K562 (cell line): ENCODE data around the gene PAFAH1B2. TPM values are rescaled to one million over a fixed set of nuclear protein-coding genes. Genes with fewer than 3 reads are reported as not detected.

Experiments
- ADNP ChIP-seq: fragments of 200-800 bp; sonication (Bioruptor generic); IDR thresholded peaks from 2 replicates; pipeline ENCODE4 v1.6.1; 2016; ENCODE audit warnings: missing genetic modification characterization, missing compliant biosample characterization
- E2F3 ChIP-seq: fragments of 250-450 bp; sonication (Bioruptor Pico); IDR thresholded peaks from 2 replicates; pipeline ENCODE4 v1.4.0; 2020; ENCODE audit warnings: mild to moderate bottlenecking
- NUFIP1 ChIP-seq: fragments of 450-650 bp; IDR thresholded peaks from 2 replicates; pipeline ENCODE4 v1.6.1; 2018; ENCODE audit not compliant: partially characterized antibody
- RBBP5 ChIP-seq: fragments of 200-600 bp; sonication (generic); IDR thresholded peaks from 2 replicates; pipeline ENCODE4 v1.6.1; 2012; ENCODE audit warnings: borderline replicate concordance, mild to moderate bottlenecking, low read length, control low read depth, inconsistent platforms; ENCODE audit not compliant: insufficient read depth, poor library complexity, severe bottlenecking
- STAT5B ChIP-seq: fragments of 250-450 bp; sonication (Bioruptor Pico); IDR thresholded peaks from 2 replicates; pipeline ENCODE4 v1.8.0; 2021; ENCODE audit warnings: mild to moderate bottlenecking, inconsistent platforms
- TCF15 ChIP-seq: fragments of 250-450 bp; sonication (Bioruptor Pico); IDR thresholded peaks from 2 replicates; pipeline ENCODE4 v1.8.0; 2022; ENCODE audit warnings: moderate library complexity, mild to moderate bottlenecking, inconsistent platforms
- TCF7L2 ChIP-seq: fragments of 150-350 bp; IDR thresholded peaks from 2 replicates; pipeline ENCODE4 v1.6.1; 2016; ENCODE audit warnings: low read depth, mild to moderate bottlenecking, low read length, moderate library complexity
- ZC3H4 ChIP-seq: sonication (generic); formaldehyde crosslinking; IDR thresholded peaks from 2 replicates; pipeline ENCODE4 v1.9.0; 2021; ENCODE audit warnings: missing genetic modification reagents, borderline replicate concordance
- ZNF212 ChIP-seq: fragments of 450-650 bp; formaldehyde crosslinking; IDR thresholded peaks from 2 replicates; pipeline ENCODE4 v1.4.0; 2020; ENCODE audit warnings: mild to moderate bottlenecking
- ZNF780A ChIP-seq: fragments of 250-450 bp; sonication (Bioruptor Pico); IDR thresholded peaks from 2 replicates; pipeline ENCODE4 v1.5.0; 2021; ENCODE audit warnings: mild to moderate bottlenecking
- polyA plus RNA-seq, 8 experiments: library from polyadenylated mRNA; depleted of rRNA in 4 of 8; stranded (reverse) in 5 of 8; unstranded in 3 of 8; fragments of >200 nt; fragmentation: Nextera tagmentation in 2 of 8; fragmentation: Illumina TruSeq in 1 of 8; extraction: Ambion mirVana in 2 of 8; extraction: Trizol in 1 of 8; gene quantifications; 2 replicates each; pipeline versions ENCODE4 v1.2.1 to v1.2.3, GENCODE V29; 2011 to 2014; ENCODE audit warnings: inconsistent platforms in 1 of 8, missing spikeins in 1 of 8
- total RNA-seq, 7 experiments: library from RNA; depleted of rRNA in 6 of 7; stranded (reverse); fragments of >200 nt in 6 of 7; fragmentation: Illumina TruSeq in 2 of 7; extraction: Trizol in 2 of 7; gene quantifications; 2 replicates each; pipeline versions ENCODE4 v1.2.1 to v1.2.3, GENCODE V29; 2011 to 2021; ENCODE audit warnings: low replicate concordance in 1 of 7
- TF ChIP-seq, protein P1 (sequence below): IDR thresholded peaks from 3 replicates; pipeline ENCODE4 v1.6.1; 2011; ENCODE audit warnings: borderline replicate concordance, mild to moderate bottlenecking; ENCODE audit not compliant: insufficient read length, insufficient read depth
- TF ChIP-seq, protein P2 (sequence below): IDR thresholded peaks from 2 replicates; pipeline ENCODE4 v1.6.1; 2014; ENCODE audit warnings: antibody characterized with exemption
- TF ChIP-seq, protein P3 (sequence below): fragments of 450-650 bp; IDR thresholded peaks from 2 replicates; pipeline ENCODE4 v1.6.1; 2016; ENCODE audit warnings: mild to moderate bottlenecking, moderate library complexity

PAFAH1B2 gene
- total and polyA plus RNA-seq, 9 of the 15 experiments (the other 6 are each of a cell fraction or from before 2014, with no cell fraction given): 27.8 to 94.7 (median 64.9) TPM

DNA sequence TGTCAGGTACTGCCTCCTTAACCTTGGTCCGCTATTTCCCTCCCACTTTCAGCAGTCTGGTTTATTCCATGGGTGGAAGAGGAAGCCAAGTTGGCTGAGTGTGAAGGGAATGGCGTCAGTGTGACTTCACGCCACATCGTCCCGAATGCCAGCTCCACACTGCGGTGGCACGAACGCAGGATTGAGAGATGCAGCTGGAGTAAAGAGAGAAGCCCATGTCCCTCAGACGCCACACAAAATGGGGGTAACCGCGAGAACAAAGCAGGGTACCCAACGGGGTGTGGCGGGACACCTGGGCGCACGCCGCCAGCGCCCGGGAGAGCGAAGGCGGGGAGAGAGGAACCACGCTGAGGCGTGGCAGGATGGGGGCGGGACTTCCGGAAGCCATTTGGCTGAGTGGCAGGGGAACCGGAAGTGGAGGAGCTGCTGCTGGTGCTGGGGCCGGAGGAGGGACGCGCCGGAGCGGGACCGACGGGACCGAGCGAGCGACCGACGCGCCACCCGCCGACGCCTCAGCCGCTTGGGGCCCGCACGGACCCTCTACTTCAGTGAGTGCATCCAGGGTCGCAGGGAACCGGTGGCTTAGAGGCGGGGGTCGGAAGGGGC lies at the start of gene PAFAH1B2 (continued):
- TF ChIP-seq ZNF212 (CRISPR knock-in tag) (no peak), RBBP5 (peak; percentile 87), TCF15 (CRISPR knock-in tag) (no peak), TCF7L2 (no peak), NUFIP1 (no peak), ZNF780A (CRISPR knock-in tag) (no peak), ZC3H4 (CRISPR knock-in tag) (no peak), ADNP (no peak), E2F3 (CRISPR knock-in tag) (no peak), STAT5B (CRISPR knock-in tag) (no peak)
- TF ChIP-seq, protein P1, sequence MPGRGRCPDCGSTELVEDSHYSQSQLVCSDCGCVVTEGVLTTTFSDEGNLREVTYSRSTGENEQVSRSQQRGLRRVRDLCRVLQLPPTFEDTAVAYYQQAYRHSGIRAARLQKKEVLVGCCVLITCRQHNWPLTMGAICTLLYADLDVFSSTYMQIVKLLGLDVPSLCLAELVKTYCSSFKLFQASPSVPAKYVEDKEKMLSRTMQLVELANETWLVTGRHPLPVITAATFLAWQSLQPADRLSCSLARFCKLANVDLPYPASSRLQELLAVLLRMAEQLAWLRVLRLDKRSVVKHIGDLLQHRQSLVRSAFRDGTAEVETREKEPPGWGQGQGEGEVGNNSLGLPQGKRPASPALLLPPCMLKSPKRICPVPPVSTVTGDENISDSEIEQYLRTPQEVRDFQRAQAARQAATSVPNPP: no peak
- TF ChIP-seq, protein P2, sequence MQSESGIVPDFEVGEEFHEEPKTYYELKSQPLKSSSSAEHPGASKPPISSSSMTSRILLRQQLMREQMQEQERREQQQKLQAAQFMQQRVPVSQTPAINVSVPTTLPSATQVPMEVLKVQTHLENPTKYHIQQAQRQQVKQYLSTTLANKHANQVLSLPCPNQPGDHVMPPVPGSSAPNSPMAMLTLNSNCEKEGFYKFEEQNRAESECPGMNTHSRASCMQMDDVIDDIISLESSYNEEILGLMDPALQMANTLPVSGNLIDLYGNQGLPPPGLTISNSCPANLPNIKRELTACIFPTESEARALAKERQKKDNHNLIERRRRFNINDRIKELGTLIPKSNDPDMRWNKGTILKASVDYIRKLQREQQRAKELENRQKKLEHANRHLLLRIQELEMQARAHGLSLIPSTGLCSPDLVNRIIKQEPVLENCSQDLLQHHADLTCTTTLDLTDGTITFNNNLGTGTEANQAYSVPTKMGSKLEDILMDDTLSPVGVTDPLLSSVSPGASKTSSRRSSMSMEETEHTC: no peak
- TF ChIP-seq, protein P3, sequence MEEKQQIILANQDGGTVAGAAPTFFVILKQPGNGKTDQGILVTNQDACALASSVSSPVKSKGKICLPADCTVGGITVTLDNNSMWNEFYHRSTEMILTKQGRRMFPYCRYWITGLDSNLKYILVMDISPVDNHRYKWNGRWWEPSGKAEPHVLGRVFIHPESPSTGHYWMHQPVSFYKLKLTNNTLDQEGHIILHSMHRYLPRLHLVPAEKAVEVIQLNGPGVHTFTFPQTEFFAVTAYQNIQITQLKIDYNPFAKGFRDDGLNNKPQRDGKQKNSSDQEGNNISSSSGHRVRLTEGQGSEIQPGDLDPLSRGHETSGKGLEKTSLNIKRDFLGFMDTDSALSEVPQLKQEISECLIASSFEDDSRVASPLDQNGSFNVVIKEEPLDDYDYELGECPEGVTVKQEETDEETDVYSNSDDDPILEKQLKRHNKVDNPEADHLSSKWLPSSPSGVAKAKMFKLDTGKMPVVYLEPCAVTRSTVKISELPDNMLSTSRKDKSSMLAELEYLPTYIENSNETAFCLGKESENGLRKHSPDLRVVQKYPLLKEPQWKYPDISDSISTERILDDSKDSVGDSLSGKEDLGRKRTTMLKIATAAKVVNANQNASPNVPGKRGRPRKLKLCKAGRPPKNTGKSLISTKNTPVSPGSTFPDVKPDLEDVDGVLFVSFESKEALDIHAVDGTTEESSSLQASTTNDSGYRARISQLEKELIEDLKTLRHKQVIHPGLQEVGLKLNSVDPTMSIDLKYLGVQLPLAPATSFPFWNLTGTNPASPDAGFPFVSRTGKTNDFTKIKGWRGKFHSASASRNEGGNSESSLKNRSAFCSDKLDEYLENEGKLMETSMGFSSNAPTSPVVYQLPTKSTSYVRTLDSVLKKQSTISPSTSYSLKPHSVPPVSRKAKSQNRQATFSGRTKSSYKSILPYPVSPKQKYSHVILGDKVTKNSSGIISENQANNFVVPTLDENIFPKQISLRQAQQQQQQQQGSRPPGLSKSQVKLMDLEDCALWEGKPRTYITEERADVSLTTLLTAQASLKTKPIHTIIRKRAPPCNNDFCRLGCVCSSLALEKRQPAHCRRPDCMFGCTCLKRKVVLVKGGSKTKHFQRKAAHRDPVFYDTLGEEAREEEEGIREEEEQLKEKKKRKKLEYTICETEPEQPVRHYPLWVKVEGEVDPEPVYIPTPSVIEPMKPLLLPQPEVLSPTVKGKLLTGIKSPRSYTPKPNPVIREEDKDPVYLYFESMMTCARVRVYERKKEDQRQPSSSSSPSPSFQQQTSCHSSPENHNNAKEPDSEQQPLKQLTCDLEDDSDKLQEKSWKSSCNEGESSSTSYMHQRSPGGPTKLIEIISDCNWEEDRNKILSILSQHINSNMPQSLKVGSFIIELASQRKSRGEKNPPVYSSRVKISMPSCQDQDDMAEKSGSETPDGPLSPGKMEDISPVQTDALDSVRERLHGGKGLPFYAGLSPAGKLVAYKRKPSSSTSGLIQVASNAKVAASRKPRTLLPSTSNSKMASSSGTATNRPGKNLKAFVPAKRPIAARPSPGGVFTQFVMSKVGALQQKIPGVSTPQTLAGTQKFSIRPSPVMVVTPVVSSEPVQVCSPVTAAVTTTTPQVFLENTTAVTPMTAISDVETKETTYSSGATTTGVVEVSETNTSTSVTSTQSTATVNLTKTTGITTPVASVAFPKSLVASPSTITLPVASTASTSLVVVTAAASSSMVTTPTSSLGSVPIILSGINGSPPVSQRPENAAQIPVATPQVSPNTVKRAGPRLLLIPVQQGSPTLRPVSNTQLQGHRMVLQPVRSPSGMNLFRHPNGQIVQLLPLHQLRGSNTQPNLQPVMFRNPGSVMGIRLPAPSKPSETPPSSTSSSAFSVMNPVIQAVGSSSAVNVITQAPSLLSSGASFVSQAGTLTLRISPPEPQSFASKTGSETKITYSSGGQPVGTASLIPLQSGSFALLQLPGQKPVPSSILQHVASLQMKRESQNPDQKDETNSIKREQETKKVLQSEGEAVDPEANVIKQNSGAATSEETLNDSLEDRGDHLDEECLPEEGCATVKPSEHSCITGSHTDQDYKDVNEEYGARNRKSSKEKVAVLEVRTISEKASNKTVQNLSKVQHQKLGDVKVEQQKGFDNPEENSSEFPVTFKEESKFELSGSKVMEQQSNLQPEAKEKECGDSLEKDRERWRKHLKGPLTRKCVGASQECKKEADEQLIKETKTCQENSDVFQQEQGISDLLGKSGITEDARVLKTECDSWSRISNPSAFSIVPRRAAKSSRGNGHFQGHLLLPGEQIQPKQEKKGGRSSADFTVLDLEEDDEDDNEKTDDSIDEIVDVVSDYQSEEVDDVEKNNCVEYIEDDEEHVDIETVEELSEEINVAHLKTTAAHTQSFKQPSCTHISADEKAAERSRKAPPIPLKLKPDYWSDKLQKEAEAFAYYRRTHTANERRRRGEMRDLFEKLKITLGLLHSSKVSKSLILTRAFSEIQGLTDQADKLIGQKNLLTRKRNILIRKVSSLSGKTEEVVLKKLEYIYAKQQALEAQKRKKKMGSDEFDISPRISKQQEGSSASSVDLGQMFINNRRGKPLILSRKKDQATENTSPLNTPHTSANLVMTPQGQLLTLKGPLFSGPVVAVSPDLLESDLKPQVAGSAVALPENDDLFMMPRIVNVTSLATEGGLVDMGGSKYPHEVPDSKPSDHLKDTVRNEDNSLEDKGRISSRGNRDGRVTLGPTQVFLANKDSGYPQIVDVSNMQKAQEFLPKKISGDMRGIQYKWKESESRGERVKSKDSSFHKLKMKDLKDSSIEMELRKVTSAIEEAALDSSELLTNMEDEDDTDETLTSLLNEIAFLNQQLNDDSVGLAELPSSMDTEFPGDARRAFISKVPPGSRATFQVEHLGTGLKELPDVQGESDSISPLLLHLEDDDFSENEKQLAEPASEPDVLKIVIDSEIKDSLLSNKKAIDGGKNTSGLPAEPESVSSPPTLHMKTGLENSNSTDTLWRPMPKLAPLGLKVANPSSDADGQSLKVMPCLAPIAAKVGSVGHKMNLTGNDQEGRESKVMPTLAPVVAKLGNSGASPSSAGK: peak; percentile 93
